Measurements from ENCODE around the gene KCNH1.
A peak's percentile ranks its signal among the peaks of the same experiment; 100 is the strongest.

KCNH1 gene, protein sequence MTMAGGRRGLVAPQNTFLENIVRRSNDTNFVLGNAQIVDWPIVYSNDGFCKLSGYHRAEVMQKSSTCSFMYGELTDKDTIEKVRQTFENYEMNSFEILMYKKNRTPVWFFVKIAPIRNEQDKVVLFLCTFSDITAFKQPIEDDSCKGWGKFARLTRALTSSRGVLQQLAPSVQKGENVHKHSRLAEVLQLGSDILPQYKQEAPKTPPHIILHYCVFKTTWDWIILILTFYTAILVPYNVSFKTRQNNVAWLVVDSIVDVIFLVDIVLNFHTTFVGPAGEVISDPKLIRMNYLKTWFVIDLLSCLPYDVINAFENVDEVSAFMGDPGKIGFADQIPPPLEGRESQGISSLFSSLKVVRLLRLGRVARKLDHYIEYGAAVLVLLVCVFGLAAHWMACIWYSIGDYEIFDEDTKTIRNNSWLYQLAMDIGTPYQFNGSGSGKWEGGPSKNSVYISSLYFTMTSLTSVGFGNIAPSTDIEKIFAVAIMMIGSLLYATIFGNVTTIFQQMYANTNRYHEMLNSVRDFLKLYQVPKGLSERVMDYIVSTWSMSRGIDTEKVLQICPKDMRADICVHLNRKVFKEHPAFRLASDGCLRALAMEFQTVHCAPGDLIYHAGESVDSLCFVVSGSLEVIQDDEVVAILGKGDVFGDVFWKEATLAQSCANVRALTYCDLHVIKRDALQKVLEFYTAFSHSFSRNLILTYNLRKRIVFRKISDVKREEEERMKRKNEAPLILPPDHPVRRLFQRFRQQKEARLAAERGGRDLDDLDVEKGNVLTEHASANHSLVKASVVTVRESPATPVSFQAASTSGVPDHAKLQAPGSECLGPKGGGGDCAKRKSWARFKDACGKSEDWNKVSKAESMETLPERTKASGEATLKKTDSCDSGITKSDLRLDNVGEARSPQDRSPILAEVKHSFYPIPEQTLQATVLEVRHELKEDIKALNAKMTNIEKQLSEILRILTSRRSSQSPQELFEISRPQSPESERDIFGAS

GRCh38 chr1:211133836-211134669, at the start of gene KCNH1:
Gene KCNH1, minus strand, starts transcription at chr1:211134148. Its CDS starts 203 bp downstream, at chr1:211133945.
- FAIRE-seq = no peak

DNA sequence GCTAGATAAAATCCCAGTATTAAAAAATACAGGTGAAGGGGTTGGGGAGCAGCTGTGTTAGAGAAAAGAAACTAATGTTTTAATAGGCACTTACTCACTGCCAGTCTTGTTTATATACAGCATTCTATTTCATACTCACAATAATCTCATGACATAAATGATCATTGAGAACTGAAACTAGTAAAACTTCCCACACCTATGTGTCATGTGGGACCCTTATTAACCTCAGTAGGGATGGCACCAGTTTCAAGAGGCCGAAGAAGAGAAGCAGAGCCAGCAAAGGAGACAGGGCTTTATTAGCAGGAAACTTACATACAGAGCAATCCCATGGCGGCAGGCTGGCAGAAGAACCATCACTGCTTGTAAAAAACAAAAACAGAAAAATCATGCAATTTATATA, 48.8 kb upstream of the KCNH1 start:
- FAIRE-seq = no peak

GRCh38 chr1:211174375-211174774, 40.4 kb upstream of the KCNH1 start:
- no peak for FAIRE-seq

GRCh38 chr1:211172657-211173056, 38.7 kb upstream of the KCNH1 start:
- FAIRE-seq = no peak

GRCh38 chr1:211169353-211169752, 35.4 kb upstream of the KCNH1 start:
- no peak for FAIRE-seq

DNA sequence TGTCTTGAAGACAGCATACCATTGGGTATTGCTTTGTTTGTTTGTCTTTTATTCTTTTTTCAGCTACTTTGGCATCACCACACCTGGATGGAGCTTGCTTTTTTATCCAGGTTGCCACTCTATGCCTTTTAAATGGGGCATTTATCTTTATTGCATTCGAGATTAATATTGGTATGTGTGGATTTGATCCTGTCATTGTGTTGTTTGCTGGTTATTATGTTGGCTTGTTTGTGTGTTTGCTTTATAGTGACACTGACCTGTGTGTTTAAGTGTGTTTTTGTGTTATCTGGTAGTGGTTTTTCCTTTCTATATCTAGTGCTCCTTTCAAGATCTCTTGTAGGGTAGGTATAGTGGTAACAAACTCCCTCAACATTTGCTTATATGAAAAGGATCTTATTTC, 24.9 kb upstream of the KCNH1 start:
- FAIRE-seq = no peak

GRCh38 chr1:211155040-211155439, 21.1 kb upstream of the KCNH1 start:
- FAIRE-seq = no peak

DNA sequence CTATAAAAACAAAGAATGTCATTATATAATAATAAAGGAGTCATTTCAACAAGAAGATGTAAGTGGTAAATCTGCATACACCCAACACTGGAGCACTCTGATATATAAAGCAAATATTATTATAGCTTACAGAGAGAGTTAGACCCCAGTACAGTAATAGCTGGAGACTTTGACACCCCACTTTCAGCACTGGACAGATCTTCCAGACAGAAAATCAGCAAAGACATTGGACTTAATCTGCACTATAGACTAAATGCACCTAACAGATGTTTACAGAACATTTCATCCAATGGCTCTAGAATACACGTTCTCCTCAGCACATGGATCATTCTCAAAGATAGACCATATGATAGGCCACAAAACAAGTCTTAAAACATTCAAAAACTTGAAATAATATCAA, 20.0 kb upstream of the KCNH1 start:
- FAIRE-seq = no peak

- FAIRE-seq = no peak
Observed at GRCh38 chr1:211148366-211148765, 14.4 kb upstream of the KCNH1 start.

DNA sequence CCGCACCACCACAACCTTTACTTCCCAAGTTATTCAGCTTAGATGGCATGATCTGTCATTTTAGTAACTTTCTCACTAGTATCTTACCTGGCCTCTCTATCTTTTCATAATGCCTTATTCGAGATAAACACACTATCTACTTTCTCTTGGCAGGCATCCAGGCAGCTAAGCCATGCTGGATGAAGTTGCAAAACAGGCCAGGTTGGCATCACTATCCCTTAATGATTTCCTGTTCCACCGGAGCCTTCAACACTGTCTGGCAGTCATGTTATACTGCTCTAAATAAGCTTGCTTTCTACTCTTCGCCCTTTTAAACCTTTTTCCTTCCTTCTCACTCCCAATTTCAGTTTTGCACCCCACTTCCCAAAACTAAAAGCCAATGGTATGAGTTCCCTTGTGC, 12.0 kb upstream of the KCNH1 start:
- FAIRE-seq = no peak

DNA sequence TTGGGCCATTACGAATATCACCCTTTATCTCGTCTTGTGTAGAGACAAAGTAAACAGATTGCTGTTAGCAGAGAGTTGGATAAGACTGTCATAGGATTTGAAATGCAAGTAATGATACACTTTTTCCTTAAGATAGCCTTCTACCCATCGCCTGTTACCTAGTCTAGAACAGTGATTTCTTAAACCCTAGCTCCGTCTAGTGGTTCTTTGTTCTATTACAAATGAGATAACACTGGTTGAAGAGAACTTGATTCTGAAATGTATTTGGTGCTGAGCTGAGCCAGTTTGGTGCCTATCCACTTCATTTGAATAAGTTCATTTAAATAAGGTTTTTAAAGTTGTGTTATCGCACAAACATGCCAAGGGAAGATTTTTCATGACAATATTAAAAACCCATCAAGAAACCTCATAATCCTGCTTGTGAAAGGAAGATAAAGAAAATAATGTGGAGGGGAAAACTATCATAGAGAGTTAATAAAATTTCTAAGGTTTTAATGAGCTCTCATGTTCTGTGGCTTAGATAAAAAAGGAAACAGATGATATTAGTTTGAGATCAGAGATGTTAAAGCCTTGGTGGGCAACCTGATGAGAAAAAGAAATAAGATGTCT, 1.5 kb upstream of the KCNH1 start:
- FAIRE-seq = peak; percentile 92

GRCh38 chr1:211133393-211133835, 534 bp downstream of the KCNH1 start:
- no peak for FAIRE-seq

- no peak for FAIRE-seq
Observed at GRCh38 chr1:211132721-211133392, 1.1 kb downstream of the KCNH1 start.

GRCh38 chr1:211129776-211130175, 4.2 kb downstream of the KCNH1 start:
- no peak for FAIRE-seq

GRCh38 chr1:211127166-211127565, 6.8 kb downstream of the KCNH1 start:
- no peak for FAIRE-seq

DNA sequence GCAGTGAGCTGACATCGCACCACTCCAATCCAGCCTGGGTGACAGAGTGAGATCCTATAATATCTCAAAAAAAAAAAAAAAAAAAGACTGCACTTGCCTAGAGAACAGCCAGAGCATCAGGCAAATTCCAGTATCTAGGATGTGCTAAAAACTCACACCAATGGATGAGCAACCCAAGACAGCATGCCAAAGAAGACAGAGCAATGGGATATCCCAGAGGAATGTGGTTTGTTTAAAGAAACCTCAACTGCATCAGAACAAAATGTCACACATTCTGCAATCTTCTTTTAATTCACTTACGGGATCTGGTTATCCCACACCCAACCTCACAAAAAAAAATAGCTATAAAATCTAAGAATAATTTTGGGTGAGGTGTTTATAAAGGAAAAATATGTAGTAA, 7.3 kb downstream of the KCNH1 start:
- no peak for FAIRE-seq

DNA sequence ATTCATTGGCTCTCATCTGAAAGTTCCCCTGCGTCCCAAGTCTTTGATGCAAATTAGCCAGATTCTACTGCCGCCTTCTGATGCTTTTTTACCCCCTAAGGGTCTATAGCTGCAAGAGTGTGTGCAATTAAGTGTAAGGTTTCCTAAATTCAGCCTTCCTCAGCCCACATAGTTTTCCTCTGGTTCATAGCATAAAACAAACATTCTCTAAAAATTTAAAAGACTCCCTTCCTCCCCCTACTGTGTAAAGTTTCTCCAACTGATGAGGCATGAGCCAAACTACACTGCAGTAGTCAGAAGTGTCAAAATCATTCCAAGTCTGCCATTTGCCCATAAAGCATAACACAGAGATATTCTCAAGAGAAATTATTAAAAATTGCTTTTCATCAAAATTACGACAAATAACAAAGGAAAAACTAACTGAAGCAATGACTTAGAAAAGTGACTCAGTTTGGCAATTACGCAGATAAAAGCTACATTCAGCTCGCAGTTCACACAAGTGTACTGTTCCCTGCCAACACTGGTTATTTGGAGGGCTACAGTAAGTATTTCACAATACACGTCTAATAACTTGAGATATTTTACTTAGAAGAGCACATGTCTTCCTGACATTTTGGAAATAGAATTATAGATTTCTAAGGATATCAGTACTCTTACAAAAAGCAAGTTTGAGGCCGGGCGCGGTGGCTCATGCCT, 15.4 kb downstream of the KCNH1 start:
- no peak for FAIRE-seq

- FAIRE-seq = no peak
Observed at GRCh38 chr1:211114446-211114845, 19.5 kb downstream of the KCNH1 start.

DNA sequence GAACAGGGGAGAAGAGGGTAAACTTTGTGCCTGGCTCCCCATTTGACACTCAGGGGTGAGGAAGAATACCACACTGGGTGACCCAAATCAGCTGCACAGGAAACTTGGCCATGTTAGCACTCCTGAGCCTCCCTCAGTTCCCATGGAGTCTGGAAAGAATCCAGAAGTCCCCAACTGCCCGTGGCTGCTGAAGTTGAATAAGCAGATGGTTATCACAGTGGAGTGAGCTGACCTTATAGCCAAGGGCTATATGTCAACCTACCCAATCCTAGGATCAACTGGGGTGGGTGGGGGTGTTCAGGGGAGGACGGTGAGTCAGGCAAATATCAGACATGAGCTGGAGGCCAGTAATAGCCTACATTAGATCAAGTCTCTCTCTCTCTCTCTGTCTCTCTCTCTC, 20.4 kb downstream of the KCNH1 start:
- FAIRE-seq = no peak

GRCh38 chr1:211111351-211111750, 22.6 kb downstream of the KCNH1 start:
- no peak for FAIRE-seq

DNA sequence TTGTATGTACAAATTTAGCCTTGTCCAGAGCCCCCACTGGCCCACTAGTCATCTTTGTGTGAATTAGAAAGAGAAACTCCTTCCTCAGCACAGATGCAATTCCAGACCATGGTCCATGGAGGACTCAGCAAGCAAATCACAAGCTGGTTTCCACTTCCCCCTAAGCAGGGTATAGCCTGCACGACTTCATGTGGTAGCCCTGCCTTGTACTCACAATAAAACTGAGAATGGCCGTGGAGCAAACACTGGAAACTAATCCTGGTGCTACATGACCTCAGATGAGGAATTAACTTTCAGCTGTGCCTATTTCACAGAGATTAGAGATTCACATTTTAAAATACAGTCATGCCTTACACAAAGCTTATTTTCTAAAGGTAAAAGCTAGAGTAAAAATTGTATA, 32.5 kb downstream of the KCNH1 start:
- no peak for FAIRE-seq

Data from G401.6 (cell line).